Ovary (tissue), 9 donors: ENCODE data around the gene ZNF32. TPM values are rescaled to one million over a fixed set of nuclear protein-coding genes. Genes with fewer than 3 reads are reported as not detected.
A peak's percentile ranks its signal among the peaks of the same experiment; 100 is the strongest.
"Not testable (repeated sequence)": the region's sequence is repeated elsewhere in the genome, so short reads cannot be mapped to it uniquely, and the experiment has no call there.

Source experiments
- DNase-seq, 5 donors: peaks; one replicate each; pipeline ENCODE4 v3.0.0-alpha.2; 2019 to 2020
- H3K27ac ChIP-seq, 2 donors: fragments of 200-600 bp; one replicate each; pipeline versions ENCODE4 v1.5.1 to v1.8.0; 2019 to 2022
- H3K27me3 ChIP-seq: fragments of 200-600 bp; one replicate; pipeline ENCODE4 v1.8.0; 2022
- H3K36me3 ChIP-seq: fragments of 200-600 bp; sonication (generic); one replicate; pipeline ENCODE4 v1.5.1; 2019
- H3K4me1 ChIP-seq: one replicate; pipeline ENCODE4 v1.8.1; 2013; ENCODE audit warnings: mild to moderate bottlenecking, moderate library complexity; ENCODE audit not compliant: insufficient read depth
- H3K4me3 ChIP-seq: fragments of 200-600 bp; sonication (generic); one replicate; pipeline ENCODE4 v1.5.1; 2017
- H3K9me3 ChIP-seq, 2 donors: fragments of 200-600 bp in 1 of 2; sonication (generic) in 1 of 2; one replicate each; pipeline versions ENCODE4 v1.5.1 to v1.8.1; 2013 to 2019; ENCODE audit warnings: mild to moderate bottlenecking in 1 of 2, moderate library complexity in 1 of 2
- EP300 ChIP-seq: sonication (generic); formaldehyde crosslinking; IDR thresholded peaks from one replicate; pipeline ENCODE4 v1.6.1; 2017; ENCODE audit warnings: antibody characterized with exemption
- POLR2A ChIP-seq: fragments of 450-650 bp; IDR thresholded peaks from one replicate; pipeline ENCODE4 v1.6.1; 2017; ENCODE audit warnings: antibody characterized with exemption, mild to moderate bottlenecking, moderate library complexity
- WGBS, 3 donors: extraction: QIAGEN DNeasy Blood & Tissue Kit in 1 of 3; methylation state at CpG; one replicate each; pipeline versions ENCODE4 v1.1.5 to v1.1.7; 2013 to 2017; 5-methylcytosine and 5-hydroxymethylcytosine counted together
- intact Hi-C, 4 donors: fragments of 100-400 bp; cut with DNase I; formaldehyde crosslinking; loops; one replicate each; pipeline versions ENCODE4 v1.11.0 to v1.15.1; 2022 to 2023
- polyA plus RNA-seq, 2 donors: library from polyadenylated mRNA; stranded (reverse); fragments of 200-250 nt in 1 of 2; fragments of 350-450 nt in 1 of 2; fragmentation: Illumina TruSeq in 1 of 2; extraction: RNeasy Lipid Tissue Mini Kit (QIAGEN cat#74804) in 1 of 2; gene quantifications; one replicate each; pipeline ENCODE4 v1.2.3, GENCODE V29; 2013 to 2014
- total RNA-seq, 7 donors: library from RNA; depleted of rRNA in 2 of 7; stranded (reverse); fragments of >200 nt in 2 of 7; fragmentation: NEBNext Ultra II Directional in 3 of 7; extraction: Animal tissue kit (Norgen Biotek cat#: 25700) in 3 of 7; gene quantifications; one replicate each; pipeline versions ENCODE4 v1.1.0 to v1.2.4, GENCODE V29; 2016 to 2023
- TF ChIP-seq, protein P1 (sequence below), 3 donors: fragments of 450-650 bp in 2 of 3; fragments of 200-600 bp in 1 of 3; IDR thresholded peaks; one replicate each; pipeline versions ENCODE4 v1.5.1 to v1.8.0; 2016 to 2022; ENCODE audit warnings: antibody characterized with exemption in 3 of 3, mild to moderate bottlenecking in 1 of 3
- donor health status: DM: no; HTN: no; CAD: no; lungs with moderate emphysema.
- donor health status: DM: no; HTN: no; CAD: no.
- donor health status: Bipolar disorder and iron deficiency.
- donor health status: DM: yes; HTN: yes; CAD: no.
- donor health status: DM: no; HTN: no; CAD: no.
- donor health status: DM: yes; HTN: yes; CAD: no.

Gene ZNF32
- total and polyA plus RNA-seq, 9 donors, result 31.8 to 73.1 (median 53.5) TPM

GRCh38 chr10:43610636-43611035, 38.0 kb downstream of the ZNF32 start:
- H3K27ac ChIP-seq, result no peak overlapping the region
- H3K27me3 ChIP-seq, result no peaks in the 10 kb centered on the region
- no peaks in the 10 kb centered on the region for H3K36me3 ChIP-seq
- intact Hi-C loops, result no loop called here
- H3K9me3 ChIP-seq, result no peaks in the 10 kb centered on the region
- no peak for DNase-seq
- H3K4me3 ChIP-seq, result no peak overlapping the region
- H3K4me1 ChIP-seq, result peaks cover 2% of the 10 kb centered on the region
- TF ChIP-seq, protein P1, sequence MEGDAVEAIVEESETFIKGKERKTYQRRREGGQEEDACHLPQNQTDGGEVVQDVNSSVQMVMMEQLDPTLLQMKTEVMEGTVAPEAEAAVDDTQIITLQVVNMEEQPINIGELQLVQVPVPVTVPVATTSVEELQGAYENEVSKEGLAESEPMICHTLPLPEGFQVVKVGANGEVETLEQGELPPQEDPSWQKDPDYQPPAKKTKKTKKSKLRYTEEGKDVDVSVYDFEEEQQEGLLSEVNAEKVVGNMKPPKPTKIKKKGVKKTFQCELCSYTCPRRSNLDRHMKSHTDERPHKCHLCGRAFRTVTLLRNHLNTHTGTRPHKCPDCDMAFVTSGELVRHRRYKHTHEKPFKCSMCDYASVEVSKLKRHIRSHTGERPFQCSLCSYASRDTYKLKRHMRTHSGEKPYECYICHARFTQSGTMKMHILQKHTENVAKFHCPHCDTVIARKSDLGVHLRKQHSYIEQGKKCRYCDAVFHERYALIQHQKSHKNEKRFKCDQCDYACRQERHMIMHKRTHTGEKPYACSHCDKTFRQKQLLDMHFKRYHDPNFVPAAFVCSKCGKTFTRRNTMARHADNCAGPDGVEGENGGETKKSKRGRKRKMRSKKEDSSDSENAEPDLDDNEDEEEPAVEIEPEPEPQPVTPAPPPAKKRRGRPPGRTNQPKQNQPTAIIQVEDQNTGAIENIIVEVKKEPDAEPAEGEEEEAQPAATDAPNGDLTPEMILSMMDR (IDR thresholded peaks at IDR 0.05), result no peak
- TF ChIP-seq EP300, result no peak
- TF ChIP-seq POLR2A, result no peak

DNA sequence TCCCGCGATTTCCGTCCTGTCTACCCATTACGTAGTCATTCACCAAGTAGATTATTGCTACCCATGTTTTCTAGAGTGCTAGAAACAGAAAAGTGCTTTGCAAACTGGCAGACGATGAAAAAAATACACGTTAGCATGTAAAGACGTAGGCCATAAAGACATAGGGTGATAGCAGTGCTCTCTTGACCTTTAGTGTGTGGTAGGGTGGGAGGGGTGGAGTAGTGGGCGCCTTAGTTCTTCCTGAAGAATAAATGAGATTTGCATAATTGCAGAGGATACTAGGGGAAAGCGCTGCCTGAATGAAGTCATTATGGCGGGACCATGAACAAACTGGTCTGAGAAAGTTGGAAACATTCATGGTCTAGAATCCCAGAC, 41.5 kb downstream of the ZNF32 start:
- Histone ChIP-seq H3K27me3 (no peaks in the 10 kb centered on the region), H3K4me3 (peak overlapping the region; percentile 82), H3K4me1 (peaks cover 2% of the 10 kb centered on the region), H3K9me3 (no peaks in the 10 kb centered on the region), H3K27ac (no peak overlapping the region), H3K36me3 (no peaks in the 10 kb centered on the region)
- TF ChIP-seq POLR2A (no peak), EP300 (no peak)
- TF ChIP-seq, protein P1 (IDR thresholded peaks at IDR 0.05), result no peak
- intact Hi-C loops, result no loop called here
- DNase-seq, result no peak
- 72 to 81% (median 75%) methylated on average over 10 of the region's 10 CpGs for WGBS, 3 donors

DNA sequence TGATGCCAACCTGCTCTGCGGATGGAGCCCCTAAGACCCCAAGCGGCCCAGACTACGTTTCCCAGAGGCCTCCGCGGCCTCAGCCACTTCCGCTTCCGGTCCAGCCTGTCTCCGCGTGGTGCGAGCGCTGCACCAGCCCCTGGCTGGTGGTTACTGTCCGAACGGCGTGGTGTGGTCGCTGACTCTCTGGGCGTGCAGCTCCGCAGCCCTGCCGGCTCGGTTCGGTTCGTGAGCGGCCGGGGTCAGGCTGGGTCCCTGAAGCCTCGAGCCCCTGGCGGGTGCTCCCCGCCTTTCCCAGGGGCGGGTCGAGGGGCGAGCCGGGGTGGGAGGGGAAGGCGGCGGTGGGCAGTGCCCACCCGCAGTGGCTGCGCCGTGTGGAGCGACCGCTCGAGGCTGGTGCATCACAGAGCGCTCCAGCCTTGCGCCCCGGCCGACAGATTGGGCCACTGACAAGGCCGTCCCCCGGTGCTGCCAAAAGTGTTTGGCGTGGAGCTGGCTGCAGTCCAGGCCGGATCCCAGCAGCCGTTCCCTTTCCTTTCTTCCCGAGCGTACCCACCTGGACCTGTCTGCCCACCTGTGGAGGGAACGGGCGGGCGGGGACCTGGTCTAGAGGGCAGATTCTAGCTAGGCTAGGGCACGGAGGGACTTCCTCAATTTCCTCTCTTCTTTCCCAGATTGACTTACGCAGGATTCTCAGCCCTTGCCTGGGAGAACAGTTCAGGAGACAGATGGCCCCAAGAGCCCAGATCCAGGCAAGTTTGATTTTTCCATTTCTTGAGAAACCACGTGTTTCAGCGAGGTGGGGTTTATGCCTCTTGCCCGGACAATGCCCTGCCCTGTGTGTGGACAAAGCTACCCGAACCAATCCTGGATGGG, 42.1 kb downstream of the ZNF32 start, which contains the start of gene ZNF485:
ZNF485 (plus strand) TSS at position 116 of the 876 bp plus-strand sequence; CDS start at position 729, 613 bp downstream.
- no peaks in the 10 kb centered on the region for H3K36me3 ChIP-seq
- peak; percentile 67 to 83 (median 79) for DNase-seq
- intact Hi-C loops, result no loop called here
- no peaks in the 10 kb centered on the region for H3K27me3 ChIP-seq
- no peaks in the 10 kb centered on the region for H3K9me3 ChIP-seq
- WGBS, 3 donors, result 2% methylated on average over 56 to 58 of the region's 58 CpGs
- H3K27ac ChIP-seq, result peak within 1 kb of the TSS in 1 of 2 donors; percentile 49
- TF ChIP-seq EP300, result no peak
- TF ChIP-seq, protein P1 (IDR thresholded peaks at IDR 0.05), result no peak
- no peak for TF ChIP-seq POLR2A
- H3K4me3 ChIP-seq, result peak within 1 kb of the TSS; percentile 82
- H3K4me1 ChIP-seq, result peaks cover 2% of the 10 kb centered on the region

DNA sequence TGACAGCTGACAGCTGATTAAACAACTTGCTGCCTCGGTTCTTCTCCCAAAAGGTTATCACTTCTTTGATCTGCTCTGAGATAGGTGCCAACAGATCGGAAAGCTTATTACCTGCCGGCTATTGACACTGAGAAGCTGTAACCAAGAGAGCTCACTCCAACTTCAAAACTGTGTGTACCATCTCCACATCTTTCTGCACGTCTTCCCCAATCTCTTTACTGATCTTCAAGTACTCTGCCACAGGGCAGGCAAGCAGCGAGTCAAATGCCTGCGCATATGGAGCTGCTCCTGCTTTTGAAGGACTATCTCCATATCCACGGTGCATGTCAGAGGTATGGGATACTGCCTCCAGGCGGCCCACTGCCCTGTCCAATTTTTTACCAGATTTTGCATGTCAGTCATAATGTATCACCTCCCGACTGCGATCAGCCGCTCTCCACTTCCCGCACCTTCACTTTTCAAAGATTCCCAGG, 42.8 kb downstream of the ZNF32 start:
- Histone ChIP-seq H3K27ac (no peak overlapping the region), H3K36me3 (no peaks in the 10 kb centered on the region), H3K9me3 (no peaks in the 10 kb centered on the region), H3K4me1 (peaks cover 2% of the 10 kb centered on the region), H3K27me3 (no peaks in the 10 kb centered on the region), H3K4me3 (peak overlapping the region; percentile 82)
- TF ChIP-seq EP300 (no peak), POLR2A (no peak)
- TF ChIP-seq, protein P1 (IDR thresholded peaks at IDR 0.05), result no peak
- 47 to 49% (median 48%) methylated on average over 12 of the region's 12 CpGs for WGBS, 3 donors
- intact Hi-C loops, result no loop called here
- DNase-seq, result no peak

GRCh38 chr10:43601576-43601975, 47.1 kb downstream of the ZNF32 start:
- H3K9me3 ChIP-seq, intact Hi-C loops, H3K4me1 ChIP-seq, H3K36me3 ChIP-seq, H3K4me3 ChIP-seq, DNase-seq, H3K27ac ChIP-seq, H3K27me3 ChIP-seq: not testable (repeated sequence)
- WGBS, 3 donors, result 87 to 92% (median 89%) methylated on average over 6 of the region's 6 CpGs
